GM12892 (cell line): ENCODE results near the gene CNEP1R1.

Source experiments
- POLR2A ChIP-seq: IDR thresholded peaks from 2 replicates; pipeline ENCODE4 v1.6.1; 2011; ENCODE audit warnings: low read depth, low read length, control low read depth
- POLR2AphosphoS5 ChIP-seq: IDR thresholded peaks from 2 replicates; pipeline ENCODE4 v1.6.1; 2011; ENCODE audit warnings: low read depth, low read length, control low read depth
- TAF1 ChIP-seq: IDR thresholded peaks from 2 replicates; pipeline ENCODE4 v1.6.1; 2011; ENCODE audit warnings: low read depth, mild to moderate bottlenecking, control low read depth, low read length, borderline replicate concordance

DNA sequence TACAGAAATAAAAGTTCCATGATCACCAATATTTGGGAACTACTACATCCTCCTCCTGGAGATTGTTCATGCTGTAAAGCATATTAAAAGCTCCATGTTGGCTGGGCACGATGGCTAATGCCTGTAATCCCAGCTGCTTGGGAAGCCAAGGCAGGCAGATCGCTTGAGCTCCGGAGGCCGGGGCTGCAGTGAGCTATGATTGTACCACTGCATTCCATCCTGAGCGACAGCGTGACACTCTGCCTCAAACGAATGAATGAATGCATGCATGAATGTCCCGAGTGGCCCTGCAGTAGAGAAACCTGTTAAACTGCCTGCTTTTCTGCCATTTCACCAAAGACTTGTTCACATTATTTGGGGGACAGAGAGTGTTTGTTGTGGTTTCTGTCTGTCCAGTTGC lies 15.0 kb downstream of the CNEP1R1 start:
- TF ChIP-seq POLR2AphosphoS5 (no peak), TAF1 (no peak), POLR2A (no peak)
